Vagina (tissue), 2 donors: Measurements from ENCODE around the gene AGPS. TPM values are rescaled to one million over a fixed set of nuclear protein-coding genes. Genes with fewer than 3 reads are reported as not detected.
A peak's percentile ranks its signal among the peaks of the same experiment; 100 is the strongest.
"Not testable (repeated sequence)": the region's sequence is repeated elsewhere in the genome, so short reads cannot be mapped to it uniquely, and the experiment has no call there.

Source experiments
- DNase-seq, 2 donors: peaks; one replicate each; pipeline ENCODE4 v3.0.0-alpha.2; 2017; ENCODE audit errors: extremely low spot score in 2 of 2
- H3K27ac ChIP-seq: fragments of 200-600 bp; sonication (generic); one replicate; pipeline ENCODE4 v1.5.1; 2019
- H3K27me3 ChIP-seq: fragments of 200-600 bp; sonication (generic); one replicate; pipeline ENCODE4 v1.5.1; 2019
- H3K36me3 ChIP-seq, 2 donors: fragments of 200-600 bp; sonication (generic); one replicate each; pipeline ENCODE4 v1.5.1; 2017 to 2019
- H3K4me1 ChIP-seq: fragments of 200-600 bp; sonication (generic); one replicate; pipeline ENCODE4 v1.5.1; 2019
- H3K4me3 ChIP-seq, 2 donors: fragments of 200-600 bp; sonication (generic); 1 replicate in 1 of 2; 2 replicates in 1 of 2; pipeline ENCODE4 v1.5.1; 2016 to 2019
- H3K9me3 ChIP-seq: fragments of 200-600 bp; sonication (generic); one replicate; pipeline ENCODE4 v1.5.1; 2019
- POLR2A ChIP-seq, 2 donors: fragments of 450-650 bp; IDR thresholded peaks; one replicate each; pipeline ENCODE4 v1.6.1; 2017; ENCODE audit warnings: antibody characterized with exemption in 2 of 2, mild to moderate bottlenecking in 2 of 2, moderate library complexity in 2 of 2
- POLR2AphosphoS5 ChIP-seq, 2 donors: sonication (generic); formaldehyde crosslinking; IDR thresholded peaks; one replicate each; pipeline ENCODE4 v1.9.0; 2017; ENCODE audit warnings: antibody characterized with exemption in 2 of 2, mild to moderate bottlenecking in 2 of 2, low read depth in 1 of 2; ENCODE audit not compliant: insufficient read depth in 1 of 2
- intact Hi-C: fragments of 100-400 bp; cut with DNase I; formaldehyde crosslinking; loops from one replicate; pipeline ENCODE4 v1.15.1; 2023
- total RNA-seq: library from RNA; depleted of rRNA; stranded (reverse); fragments of >200 nt; gene quantifications from one replicate; pipeline ENCODE4 v1.2.3, GENCODE V29; 2016
- TF ChIP-seq, protein P1 (sequence below), 3 experiments: fragments of 450-650 bp in 2 of 3; fragments of 200-600 bp in 1 of 3; sonication (generic) in 1 of 3; IDR thresholded peaks; one replicate each; pipeline ENCODE4 v1.5.1; 2017 to 2019; ENCODE audit warnings: antibody characterized with exemption in 3 of 3, mild to moderate bottlenecking in 2 of 3, moderate library complexity in 2 of 3

The AGPS gene
- total RNA-seq, 1 donor from 2014 or later: 27.3 TPM

DNA sequence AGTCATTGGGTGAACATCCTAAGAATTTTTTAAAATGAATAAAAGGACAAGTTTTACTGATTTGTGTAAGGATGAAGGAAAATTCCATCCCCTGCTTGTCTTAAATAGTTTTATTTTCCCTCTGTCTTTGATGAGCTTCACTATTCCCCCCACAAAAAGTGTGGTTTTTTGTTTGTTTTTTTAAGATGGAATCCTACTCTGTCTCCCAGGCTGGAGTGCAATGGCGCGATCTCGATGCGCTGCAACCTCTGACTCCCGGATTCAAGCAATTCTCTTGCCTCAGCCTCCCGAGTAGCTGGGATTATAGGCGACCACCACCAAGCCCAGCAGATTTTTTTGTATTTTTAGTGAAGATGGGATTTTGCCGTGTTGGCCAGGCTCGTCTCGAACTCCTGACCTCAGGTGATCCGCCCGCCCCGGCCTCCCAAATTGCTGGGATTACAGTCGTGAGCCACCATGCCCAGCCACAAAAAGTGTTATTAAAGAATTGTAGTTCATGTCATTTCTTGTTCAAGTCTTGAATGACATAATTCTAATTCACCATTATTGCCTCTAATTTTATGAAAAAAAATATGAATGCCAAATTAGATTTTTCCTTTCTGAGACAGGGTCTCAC, 91.7 kb downstream of the AGPS start:
- TF ChIP-seq, protein P1, sequence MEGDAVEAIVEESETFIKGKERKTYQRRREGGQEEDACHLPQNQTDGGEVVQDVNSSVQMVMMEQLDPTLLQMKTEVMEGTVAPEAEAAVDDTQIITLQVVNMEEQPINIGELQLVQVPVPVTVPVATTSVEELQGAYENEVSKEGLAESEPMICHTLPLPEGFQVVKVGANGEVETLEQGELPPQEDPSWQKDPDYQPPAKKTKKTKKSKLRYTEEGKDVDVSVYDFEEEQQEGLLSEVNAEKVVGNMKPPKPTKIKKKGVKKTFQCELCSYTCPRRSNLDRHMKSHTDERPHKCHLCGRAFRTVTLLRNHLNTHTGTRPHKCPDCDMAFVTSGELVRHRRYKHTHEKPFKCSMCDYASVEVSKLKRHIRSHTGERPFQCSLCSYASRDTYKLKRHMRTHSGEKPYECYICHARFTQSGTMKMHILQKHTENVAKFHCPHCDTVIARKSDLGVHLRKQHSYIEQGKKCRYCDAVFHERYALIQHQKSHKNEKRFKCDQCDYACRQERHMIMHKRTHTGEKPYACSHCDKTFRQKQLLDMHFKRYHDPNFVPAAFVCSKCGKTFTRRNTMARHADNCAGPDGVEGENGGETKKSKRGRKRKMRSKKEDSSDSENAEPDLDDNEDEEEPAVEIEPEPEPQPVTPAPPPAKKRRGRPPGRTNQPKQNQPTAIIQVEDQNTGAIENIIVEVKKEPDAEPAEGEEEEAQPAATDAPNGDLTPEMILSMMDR (IDR thresholded peaks at IDR 0.05): no peak
- TF ChIP-seq POLR2A (IDR thresholded peaks at IDR 0.05): no peak
- TF ChIP-seq POLR2AphosphoS5 (IDR thresholded peaks at IDR 0.05; ENCODE audit: insufficient read depth in 1 of 2, low read depth in 1 of 2): no peak
- intact Hi-C loops: no loop called here
- no peak for DNase-seq

DNA sequence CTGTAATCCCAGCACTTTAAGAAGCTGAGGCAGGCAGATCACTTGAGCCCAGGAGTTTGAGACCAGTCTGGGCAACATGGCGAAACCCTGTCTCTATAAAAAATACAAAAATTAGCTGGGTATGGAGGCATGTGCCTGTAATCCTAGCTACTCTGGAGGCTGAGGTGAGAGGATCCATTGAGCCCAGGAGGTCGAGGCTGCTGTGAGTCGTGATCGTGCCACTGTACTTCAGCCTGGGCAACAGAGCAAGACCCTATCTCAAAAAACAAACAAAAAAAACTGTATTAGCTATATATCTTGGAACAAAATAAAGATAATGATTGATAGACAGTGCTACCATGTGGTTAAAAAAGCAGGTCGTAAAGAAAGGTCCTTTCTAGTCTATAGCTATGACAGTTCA, 93.1 kb downstream of the AGPS start:
- H3K27ac ChIP-seq, intact Hi-C loops, H3K4me1 ChIP-seq, H3K4me3 ChIP-seq, DNase-seq, H3K27me3 ChIP-seq, H3K36me3 ChIP-seq, H3K9me3 ChIP-seq: not testable (repeated sequence)

More for the DNA sequence above, 91.7 kb downstream of the AGPS start:
- Histone ChIP-seq H3K27ac (no peak overlapping the region), H3K4me1 (no peaks in the 10 kb centered on the region), H3K36me3 (no peaks in the 10 kb centered on the region), H3K27me3 (no peaks in the 10 kb centered on the region), H3K9me3 (no peaks in the 10 kb centered on the region), H3K4me3 (no peak overlapping the region)

- TF ChIP-seq, protein P1 (IDR thresholded peaks at IDR 0.05): peak in 2 of 3 experiments; percentile 32 to 46
- TF ChIP-seq POLR2AphosphoS5 (IDR thresholded peaks at IDR 0.05; ENCODE audit: insufficient read depth in 1 of 2, low read depth in 1 of 2): no peak
- Histone ChIP-seq H3K27ac (no peak overlapping the region), H3K4me1 (no peaks in the 10 kb centered on the region), H3K36me3 (no peaks in the 10 kb centered on the region), H3K9me3 (no peaks in the 10 kb centered on the region), H3K27me3 (no peaks in the 10 kb centered on the region), H3K4me3 (no peak overlapping the region)
- DNase-seq: no peak
- intact Hi-C loops: no loop called here
These were observed 97.2 kb downstream of the AGPS start for GRCh38 chr2:177489719-177490301.

- Histone ChIP-seq H3K4me1 (no peaks in the 10 kb centered on the region), H3K27me3 (no peaks in the 10 kb centered on the region), H3K36me3 (peaks cover 0 to 5% of the 10 kb centered on the region in 2 donors), H3K27ac (no peak overlapping the region), H3K9me3 (no peaks in the 10 kb centered on the region), H3K4me3 (no peak overlapping the region)
- no peak for DNase-seq
- intact Hi-C loops: no loop called here
- TF ChIP-seq, protein P1 (IDR thresholded peaks at IDR 0.05): no peak
- no peak for TF ChIP-seq POLR2AphosphoS5 (IDR thresholded peaks at IDR 0.05; ENCODE audit: insufficient read depth in 1 of 2, low read depth in 1 of 2)
- TF ChIP-seq POLR2A (IDR thresholded peaks at IDR 0.05): no peak
These were observed 103.4 kb downstream of the AGPS start for GRCh38 chr2:177495945-177496344.

GRCh38 chr2:177496921-177497320, 104.3 kb downstream of the AGPS start:
- no peak for DNase-seq
- Histone ChIP-seq H3K9me3 (no peaks in the 10 kb centered on the region), H3K4me3 (no peak overlapping the region), H3K27ac (no peak overlapping the region), H3K36me3 (peaks cover 0 to 5% of the 10 kb centered on the region in 2 donors), H3K27me3 (no peaks in the 10 kb centered on the region), H3K4me1 (no peaks in the 10 kb centered on the region)
- intact Hi-C loops: no loop called here
- TF ChIP-seq, protein P1 (IDR thresholded peaks at IDR 0.05): no peak
- TF ChIP-seq POLR2A (IDR thresholded peaks at IDR 0.05): no peak
